Measurements from ENCODE around the gene ODC1. TPM values are rescaled to one million over a fixed set of nuclear protein-coding genes. Genes with fewer than 3 reads are reported as not detected.

Gene ODC1
- total RNA-seq, 4 donors from 2014 or later = 105 to 142 (median 121) TPM

DNA sequence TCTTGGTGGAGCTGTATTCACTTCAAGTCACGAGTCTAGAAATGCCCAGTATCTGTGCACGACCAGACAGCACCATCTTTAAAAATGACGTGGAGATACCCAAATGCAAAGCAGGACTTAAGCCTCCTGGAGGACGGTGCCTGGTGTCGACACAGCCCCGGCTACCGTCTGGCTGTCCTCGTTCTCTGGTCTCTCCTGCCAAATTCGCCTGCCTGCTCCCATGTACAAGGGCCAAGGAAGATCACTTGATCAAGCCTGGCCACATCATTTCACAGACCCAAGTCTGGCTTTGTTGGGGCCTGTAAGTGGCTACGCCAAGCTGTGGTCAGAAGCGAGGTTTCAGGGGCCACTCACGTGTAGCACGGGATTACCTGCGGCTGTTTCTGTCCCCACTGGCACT, 9.4 kb downstream of the ODC1 start:
- TF ChIP-seq EP300 (IDR thresholded peaks at IDR 0.05) (no peak), POLR2AphosphoS5 (IDR thresholded peaks at IDR 0.05) (no peak), POLR2A (IDR thresholded peaks at IDR 0.05; ENCODE audit: low read depth) (no peak)
- TF ChIP-seq, protein P1, sequence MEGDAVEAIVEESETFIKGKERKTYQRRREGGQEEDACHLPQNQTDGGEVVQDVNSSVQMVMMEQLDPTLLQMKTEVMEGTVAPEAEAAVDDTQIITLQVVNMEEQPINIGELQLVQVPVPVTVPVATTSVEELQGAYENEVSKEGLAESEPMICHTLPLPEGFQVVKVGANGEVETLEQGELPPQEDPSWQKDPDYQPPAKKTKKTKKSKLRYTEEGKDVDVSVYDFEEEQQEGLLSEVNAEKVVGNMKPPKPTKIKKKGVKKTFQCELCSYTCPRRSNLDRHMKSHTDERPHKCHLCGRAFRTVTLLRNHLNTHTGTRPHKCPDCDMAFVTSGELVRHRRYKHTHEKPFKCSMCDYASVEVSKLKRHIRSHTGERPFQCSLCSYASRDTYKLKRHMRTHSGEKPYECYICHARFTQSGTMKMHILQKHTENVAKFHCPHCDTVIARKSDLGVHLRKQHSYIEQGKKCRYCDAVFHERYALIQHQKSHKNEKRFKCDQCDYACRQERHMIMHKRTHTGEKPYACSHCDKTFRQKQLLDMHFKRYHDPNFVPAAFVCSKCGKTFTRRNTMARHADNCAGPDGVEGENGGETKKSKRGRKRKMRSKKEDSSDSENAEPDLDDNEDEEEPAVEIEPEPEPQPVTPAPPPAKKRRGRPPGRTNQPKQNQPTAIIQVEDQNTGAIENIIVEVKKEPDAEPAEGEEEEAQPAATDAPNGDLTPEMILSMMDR (IDR thresholded peaks at IDR 0.05) = no peak
- intact Hi-C loops (cut with DNase I) = no loop called here
- WGBS = 88% methylated on average over 14 of the region's 14 CpGs

DNA sequence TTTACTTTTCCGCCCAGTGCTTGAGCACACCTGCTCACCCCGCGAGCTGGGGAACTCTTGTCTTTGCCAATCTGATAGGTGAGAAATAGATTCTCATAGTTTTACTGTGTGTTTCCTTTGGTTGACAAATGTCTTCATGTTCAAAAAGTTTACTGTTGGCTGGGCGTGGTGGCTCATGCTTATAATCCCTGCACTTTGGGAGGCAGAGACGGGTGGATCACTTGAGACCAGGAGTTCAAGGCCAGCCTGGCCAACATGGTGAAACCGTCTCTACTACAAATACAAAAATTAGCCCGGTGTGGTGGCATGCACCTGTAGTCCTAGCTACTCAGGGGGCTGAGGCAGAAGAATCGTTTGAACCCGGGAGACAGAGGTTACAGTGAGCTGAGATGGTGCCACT, 10.3 kb downstream of the ODC1 start:
- Histone ChIP-seq H3K36me3 (peaks cover 26 to 39% (median 37%) of the 10 kb centered on the region in 4 donors), H3K9me3 (no peaks in the 10 kb centered on the region), H3K27me3 (peaks cover 0 to 15% (median 1%) of the 10 kb centered on the region in 4 donors), H3K4me3 (no peak overlapping the region), H3K27ac (replicated peaks in 1 of 4) (no peak overlapping the region), H3K4me1 (peaks cover 4 to 24% (median 17%) of the 10 kb centered on the region in 4 donors)
- no peak for DNase-seq (ENCODE audit: extremely low spot score)
- TF ChIP-seq POLR2AphosphoS5 (IDR thresholded peaks at IDR 0.05) (no peak), POLR2A (IDR thresholded peaks at IDR 0.05; ENCODE audit: low read depth) (no peak)
- WGBS = 86% methylated on average over 9 of the region's 9 CpGs
- intact Hi-C loops (cut with DNase I) = no loop called here

More for the DNA sequence above, 9.4 kb downstream of the ODC1 start:
- H3K4me3 ChIP-seq = no peak overlapping the region
- no peaks in the 10 kb centered on the region for H3K9me3 ChIP-seq
- H3K36me3 ChIP-seq = peaks cover 34 to 48% (median 45%) of the 10 kb centered on the region in 4 donors
- no peak overlapping the region for H3K27ac ChIP-seq (replicated peaks in 1 of 4)
- no peak for DNase-seq (ENCODE audit: extremely low spot score)
- peaks cover 3 to 22% (median 16%) of the 10 kb centered on the region in 4 donors for H3K4me1 ChIP-seq
- peaks cover 0 to 10% (median 0%) of the 10 kb centered on the region in 4 donors for H3K27me3 ChIP-seq

DNA sequence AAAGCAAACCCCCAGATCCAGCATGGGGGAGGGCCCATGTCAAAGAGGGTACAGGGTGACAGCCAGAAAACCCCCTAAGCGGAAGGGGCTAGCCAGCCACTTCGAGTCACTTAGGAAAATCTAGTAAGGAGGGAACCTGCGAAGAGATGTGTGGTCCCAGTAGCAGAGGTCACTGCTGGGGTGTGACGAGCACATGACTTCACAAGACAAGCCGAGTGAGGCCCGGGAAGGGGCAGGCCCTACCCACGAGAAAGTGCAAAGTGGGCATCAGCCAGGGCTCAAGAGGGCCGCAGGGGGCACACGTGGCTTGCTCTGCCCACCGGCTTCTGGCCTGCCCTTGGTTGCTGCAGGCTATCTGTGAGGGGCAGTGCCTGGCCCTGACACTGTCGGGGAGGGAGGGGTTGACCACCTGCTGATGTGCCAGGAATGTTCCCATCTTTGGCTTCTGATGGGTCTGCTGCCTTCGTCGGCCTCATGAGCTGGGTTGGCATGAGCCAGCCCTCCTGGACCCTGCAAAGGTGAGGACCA, 11.5 kb downstream of the ODC1 start:
- no peaks in the 10 kb centered on the region for H3K9me3 ChIP-seq
- H3K4me3 ChIP-seq = no peak overlapping the region
- H3K27ac ChIP-seq (replicated peaks in 1 of 4) = no peak overlapping the region
- TF ChIP-seq POLR2A (IDR thresholded peaks at IDR 0.05; ENCODE audit: low read depth) = no peak
- no peak for TF ChIP-seq POLR2AphosphoS5 (IDR thresholded peaks at IDR 0.05)
- no peak for TF ChIP-seq EP300 (IDR thresholded peaks at IDR 0.05)
- TF ChIP-seq, protein P1 (IDR thresholded peaks at IDR 0.05) = no peak
- peaks cover 15 to 28% (median 25%) of the 10 kb centered on the region in 4 donors for H3K36me3 ChIP-seq
- WGBS = 86% methylated on average over 11 of the region's 13 CpGs
- H3K4me1 ChIP-seq = peaks cover 12 to 33% (median 28%) of the 10 kb centered on the region in 4 donors
- intact Hi-C loops (cut with DNase I) = no loop called here
- DNase-seq (ENCODE audit: extremely low spot score) = no peak
- H3K27me3 ChIP-seq = peaks cover 0 to 26% (median 4%) of the 10 kb centered on the region in 4 donors

DNA sequence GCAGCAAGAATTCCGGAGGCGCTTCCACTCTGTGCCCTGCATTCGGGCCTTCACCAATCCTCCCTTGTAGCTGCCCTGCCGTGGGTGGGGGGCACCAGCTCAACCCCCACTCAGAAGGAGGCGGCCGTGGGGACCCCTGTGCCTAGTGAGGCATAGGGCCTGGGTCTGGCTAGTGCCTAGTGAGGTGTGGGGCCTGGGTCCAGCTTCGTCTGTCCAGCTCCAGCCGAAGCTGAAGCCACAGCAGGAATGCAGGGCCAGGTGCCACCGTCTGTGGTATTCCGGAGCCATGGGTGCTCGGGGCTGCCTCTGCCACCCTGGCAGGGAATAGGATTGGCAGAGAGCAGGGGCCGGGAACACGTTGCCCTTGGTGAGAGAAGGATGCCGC, 12.3 kb downstream of the ODC1 start:
- no peak overlapping the region for H3K27ac ChIP-seq (replicated peaks in 1 of 4)
- H3K4me3 ChIP-seq = no peak overlapping the region
- H3K9me3 ChIP-seq = no peaks in the 10 kb centered on the region
- no peak for TF ChIP-seq POLR2AphosphoS5 (IDR thresholded peaks at IDR 0.05)
- TF ChIP-seq POLR2A (IDR thresholded peaks at IDR 0.05; ENCODE audit: low read depth) = no peak
- TF ChIP-seq, protein P1 (IDR thresholded peaks at IDR 0.05) = no peak
- no peak for TF ChIP-seq EP300 (IDR thresholded peaks at IDR 0.05)
- 91% methylated on average over 11 of the region's 14 CpGs for WGBS
- H3K27me3 ChIP-seq = peaks cover 0 to 30% (median 4%) of the 10 kb centered on the region in 4 donors
- peaks cover 12 to 33% (median 28%) of the 10 kb centered on the region in 4 donors for H3K4me1 ChIP-seq
- H3K36me3 ChIP-seq = peaks cover 7 to 19% (median 17%) of the 10 kb centered on the region in 4 donors
- intact Hi-C loops (cut with DNase I) = loop anchor here (2.0 kb wide), 1 partner anchor 311 kb away; no protein-coding TSS in a partner anchor
- no peak for DNase-seq (ENCODE audit: extremely low spot score)

DNA sequence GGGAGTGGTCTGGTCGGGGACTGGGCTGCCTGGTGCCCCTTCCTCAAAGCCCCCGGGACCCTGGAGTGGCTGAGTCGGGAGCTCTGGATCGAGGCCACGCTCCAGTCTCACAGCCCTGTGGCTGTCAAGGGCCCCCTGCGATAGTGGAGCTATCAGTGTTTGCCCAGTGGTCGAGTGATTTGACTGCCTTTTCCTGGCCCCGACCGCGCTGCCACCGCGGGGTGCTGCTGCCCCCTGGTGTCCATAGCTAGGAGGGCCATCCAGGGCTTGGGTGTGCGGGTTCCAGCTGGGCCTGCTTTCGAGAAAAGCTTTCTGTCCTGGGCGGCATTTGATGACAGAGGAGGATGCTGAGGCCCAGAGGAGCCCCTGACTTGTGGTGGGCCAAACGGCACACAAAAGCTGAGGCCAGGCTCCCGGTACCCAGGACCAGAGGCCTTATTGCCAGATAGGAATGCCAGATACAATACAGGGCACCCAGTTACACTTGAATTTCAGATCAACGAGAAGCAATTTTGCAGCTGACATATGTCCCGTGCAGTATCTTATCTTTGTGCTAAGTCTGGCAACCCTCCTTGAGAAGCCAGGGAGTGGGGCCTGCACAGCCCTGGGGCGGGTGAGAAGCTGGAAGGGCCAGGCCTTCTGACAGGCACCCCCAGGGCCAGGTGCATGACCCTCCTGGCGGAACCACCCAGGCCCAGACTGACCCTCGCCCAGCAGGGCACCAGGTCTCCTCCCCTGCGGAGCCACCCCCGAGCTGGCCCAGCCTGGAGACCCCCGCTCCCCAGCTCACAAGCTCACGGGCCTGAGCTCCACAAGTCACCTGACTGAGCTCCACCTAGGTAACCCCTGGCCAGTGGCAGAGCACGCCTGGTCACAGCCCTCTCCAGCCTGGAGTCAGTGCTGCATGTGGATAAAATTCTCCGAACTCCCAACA, 13.0 kb downstream of the ODC1 start:
- DNase-seq (ENCODE audit: extremely low spot score) = no peak
- TF ChIP-seq POLR2AphosphoS5 (IDR thresholded peaks at IDR 0.05) (peak in 1 of 2 donors; percentile 28), POLR2A (IDR thresholded peaks at IDR 0.05; ENCODE audit: low read depth) (no peak)
- TF ChIP-seq, protein P1 (IDR thresholded peaks at IDR 0.05) = peak in 2 of 3 experiments; percentile 94
- no peak overlapping the region for H3K4me3 ChIP-seq
- peaks cover 0 to 13% (median 10%) of the 10 kb centered on the region in 4 donors for H3K36me3 ChIP-seq
- H3K9me3 ChIP-seq = no peaks in the 10 kb centered on the region
- no peak overlapping the region for H3K27ac ChIP-seq (replicated peaks in 1 of 4)
- H3K27me3 ChIP-seq = peaks cover 0 to 30% (median 4%) of the 10 kb centered on the region in 4 donors
- H3K4me1 ChIP-seq = peaks cover 12 to 33% (median 28%) of the 10 kb centered on the region in 4 donors
- intact Hi-C loops (cut with DNase I) = loop anchor here (2.0 to 5.0 kb wide), 2 partner anchors 310 to 363 kb away; no protein-coding TSS in a partner anchor
- WGBS = 17% methylated on average over 16 of the region's 28 CpGs

Measured in esophagus muscularis mucosa (tissue), 4 donors.